ENCODE data around the gene SNAPC4. TPM values are rescaled to one million over a fixed set of nuclear protein-coding genes. Genes with fewer than 3 reads are reported as not detected.

Gene SNAPC4
- total and polyA plus RNA-seq, 9 of the 15 experiments (the other 6 are each of a cell fraction or from before 2014, with no cell fraction given) = 0.21 to 21.8 (median 8.8) TPM

DNA sequence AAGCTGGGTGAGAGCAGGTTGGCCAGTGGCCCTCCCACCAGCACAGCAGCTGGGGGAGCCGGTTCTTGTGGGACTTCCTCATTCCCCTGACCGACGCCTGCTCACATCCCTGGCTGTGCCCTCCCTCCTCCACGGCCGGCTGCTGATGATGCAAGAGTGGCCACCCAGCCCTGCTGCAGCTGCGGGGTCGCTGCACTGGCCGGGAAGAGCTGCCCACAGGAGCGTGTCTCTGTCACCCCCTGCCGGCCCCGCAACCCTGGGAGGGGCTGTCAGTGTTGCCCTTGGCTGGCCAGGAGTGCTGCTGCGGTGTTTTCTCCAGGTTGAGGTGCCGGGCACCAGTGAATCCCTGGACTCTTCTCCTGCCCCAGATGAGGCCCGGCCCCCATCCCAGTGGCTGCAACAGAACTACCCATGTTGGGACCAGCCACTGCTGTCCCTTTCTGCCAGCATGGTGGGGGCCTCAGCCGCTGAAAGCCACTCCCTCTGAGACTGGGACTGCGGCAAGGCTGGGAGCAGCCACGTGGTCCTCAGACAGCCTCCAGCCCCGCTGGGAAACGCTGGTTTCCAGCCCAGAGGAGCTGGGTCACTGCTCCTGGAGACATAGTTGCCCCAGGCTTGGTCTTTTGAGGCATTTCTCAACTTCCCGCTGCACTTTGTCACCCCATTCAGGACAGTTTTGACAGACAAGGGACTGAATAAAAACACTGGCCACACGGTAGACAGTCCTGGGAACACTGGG, 27.2 kb downstream of the SNAPC4 start (continued):
- TF ChIP-seq ZNF263 (CRISPR knock-in tag; IDR thresholded peaks at IDR 0.05; ENCODE audit: borderline replicate concordance) (peak; percentile 93), SMARCA4 (IDR thresholded peaks at IDR 0.05) (peak; percentile 38; the same call in 1 of the 2 replicates), NFRKB (IDR thresholded peaks at IDR 0.05; ENCODE audit: low read depth) (peak; percentile 42; the same call in 1 of the 2 replicates), NFIC (IDR thresholded peaks at IDR 0.05) (no peak; the same call in 1 of the 2 replicates), POU5F1 (IDR thresholded peaks at IDR 0.05; ENCODE audit: borderline replicate concordance, low read depth, low read length, partially characterized antibody) (no peak), SMARCA5 (IDR thresholded peaks at IDR 0.05) (no peak), RHOXF2B (CRISPR knock-in tag; conservative IDR thresholded peaks at IDR 0.05) (no peak), HMG20A (CRISPR knock-in tag; conservative IDR thresholded peaks at IDR 0.05) (no peak), SP1 (CRISPR knock-in tag; IDR thresholded peaks at IDR 0.05) (peak; percentile 31; the same call in 1 of the 2 replicates), CEBPB (tag; IDR thresholded peaks at IDR 0.05) (peak; percentile 98), GABPB2 (CRISPR knock-in tag; conservative IDR thresholded peaks at IDR 0.05) (no peak), ZKSCAN3 (CRISPR knock-in tag; IDR thresholded peaks at IDR 0.05) (no peak)
- TF ChIP-seq, protein P1, sequence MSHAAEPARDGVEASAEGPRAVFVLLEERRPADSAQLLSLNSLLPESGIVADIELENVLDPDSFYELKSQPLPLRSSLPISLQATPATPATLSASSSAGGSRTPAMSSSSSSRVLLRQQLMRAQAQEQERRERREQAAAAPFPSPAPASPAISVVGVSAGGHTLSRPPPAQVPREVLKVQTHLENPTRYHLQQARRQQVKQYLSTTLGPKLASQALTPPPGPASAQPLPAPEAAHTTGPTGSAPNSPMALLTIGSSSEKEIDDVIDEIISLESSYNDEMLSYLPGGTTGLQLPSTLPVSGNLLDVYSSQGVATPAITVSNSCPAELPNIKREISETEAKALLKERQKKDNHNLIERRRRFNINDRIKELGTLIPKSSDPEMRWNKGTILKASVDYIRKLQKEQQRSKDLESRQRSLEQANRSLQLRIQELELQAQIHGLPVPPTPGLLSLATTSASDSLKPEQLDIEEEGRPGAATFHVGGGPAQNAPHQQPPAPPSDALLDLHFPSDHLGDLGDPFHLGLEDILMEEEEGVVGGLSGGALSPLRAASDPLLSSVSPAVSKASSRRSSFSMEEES (CRISPR knock-in tag; IDR thresholded peaks at IDR 0.05) = no peak
- TF ChIP-seq, protein P2, sequence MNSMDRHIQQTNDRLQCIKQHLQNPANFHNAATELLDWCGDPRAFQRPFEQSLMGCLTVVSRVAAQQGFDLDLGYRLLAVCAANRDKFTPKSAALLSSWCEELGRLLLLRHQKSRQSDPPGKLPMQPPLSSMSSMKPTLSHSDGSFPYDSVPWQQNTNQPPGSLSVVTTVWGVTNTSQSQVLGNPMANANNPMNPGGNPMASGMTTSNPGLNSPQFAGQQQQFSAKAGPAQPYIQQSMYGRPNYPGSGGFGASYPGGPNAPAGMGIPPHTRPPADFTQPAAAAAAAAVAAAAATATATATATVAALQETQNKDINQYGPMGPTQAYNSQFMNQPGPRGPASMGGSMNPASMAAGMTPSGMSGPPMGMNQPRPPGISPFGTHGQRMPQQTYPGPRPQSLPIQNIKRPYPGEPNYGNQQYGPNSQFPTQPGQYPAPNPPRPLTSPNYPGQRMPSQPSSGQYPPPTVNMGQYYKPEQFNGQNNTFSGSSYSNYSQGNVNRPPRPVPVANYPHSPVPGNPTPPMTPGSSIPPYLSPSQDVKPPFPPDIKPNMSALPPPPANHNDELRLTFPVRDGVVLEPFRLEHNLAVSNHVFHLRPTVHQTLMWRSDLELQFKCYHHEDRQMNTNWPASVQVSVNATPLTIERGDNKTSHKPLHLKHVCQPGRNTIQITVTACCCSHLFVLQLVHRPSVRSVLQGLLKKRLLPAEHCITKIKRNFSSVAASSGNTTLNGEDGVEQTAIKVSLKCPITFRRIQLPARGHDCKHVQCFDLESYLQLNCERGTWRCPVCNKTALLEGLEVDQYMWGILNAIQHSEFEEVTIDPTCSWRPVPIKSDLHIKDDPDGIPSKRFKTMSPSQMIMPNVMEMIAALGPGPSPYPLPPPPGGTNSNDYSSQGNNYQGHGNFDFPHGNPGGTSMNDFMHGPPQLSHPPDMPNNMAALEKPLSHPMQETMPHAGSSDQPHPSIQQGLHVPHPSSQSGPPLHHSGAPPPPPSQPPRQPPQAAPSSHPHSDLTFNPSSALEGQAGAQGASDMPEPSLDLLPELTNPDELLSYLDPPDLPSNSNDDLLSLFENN (IDR thresholded peaks at IDR 0.05; ENCODE audit: low read depth in 2 of 2, low read length in 2 of 2) = no peak
- TF ChIP-seq, protein P3, sequence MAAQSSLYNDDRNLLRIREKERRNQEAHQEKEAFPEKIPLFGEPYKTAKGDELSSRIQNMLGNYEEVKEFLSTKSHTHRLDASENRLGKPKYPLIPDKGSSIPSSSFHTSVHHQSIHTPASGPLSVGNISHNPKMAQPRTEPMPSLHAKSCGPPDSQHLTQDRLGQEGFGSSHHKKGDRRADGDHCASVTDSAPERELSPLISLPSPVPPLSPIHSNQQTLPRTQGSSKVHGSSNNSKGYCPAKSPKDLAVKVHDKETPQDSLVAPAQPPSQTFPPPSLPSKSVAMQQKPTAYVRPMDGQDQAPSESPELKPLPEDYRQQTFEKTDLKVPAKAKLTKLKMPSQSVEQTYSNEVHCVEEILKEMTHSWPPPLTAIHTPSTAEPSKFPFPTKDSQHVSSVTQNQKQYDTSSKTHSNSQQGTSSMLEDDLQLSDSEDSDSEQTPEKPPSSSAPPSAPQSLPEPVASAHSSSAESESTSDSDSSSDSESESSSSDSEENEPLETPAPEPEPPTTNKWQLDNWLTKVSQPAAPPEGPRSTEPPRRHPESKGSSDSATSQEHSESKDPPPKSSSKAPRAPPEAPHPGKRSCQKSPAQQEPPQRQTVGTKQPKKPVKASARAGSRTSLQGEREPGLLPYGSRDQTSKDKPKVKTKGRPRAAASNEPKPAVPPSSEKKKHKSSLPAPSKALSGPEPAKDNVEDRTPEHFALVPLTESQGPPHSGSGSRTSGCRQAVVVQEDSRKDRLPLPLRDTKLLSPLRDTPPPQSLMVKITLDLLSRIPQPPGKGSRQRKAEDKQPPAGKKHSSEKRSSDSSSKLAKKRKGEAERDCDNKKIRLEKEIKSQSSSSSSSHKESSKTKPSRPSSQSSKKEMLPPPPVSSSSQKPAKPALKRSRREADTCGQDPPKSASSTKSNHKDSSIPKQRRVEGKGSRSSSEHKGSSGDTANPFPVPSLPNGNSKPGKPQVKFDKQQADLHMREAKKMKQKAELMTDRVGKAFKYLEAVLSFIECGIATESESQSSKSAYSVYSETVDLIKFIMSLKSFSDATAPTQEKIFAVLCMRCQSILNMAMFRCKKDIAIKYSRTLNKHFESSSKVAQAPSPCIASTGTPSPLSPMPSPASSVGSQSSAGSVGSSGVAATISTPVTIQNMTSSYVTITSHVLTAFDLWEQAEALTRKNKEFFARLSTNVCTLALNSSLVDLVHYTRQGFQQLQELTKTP (IDR thresholded peaks at IDR 0.05; ENCODE audit: low read depth in 1 of 2, partially characterized antibody in 2 of 2) = no peak
- TF ChIP-seq, protein P4, sequence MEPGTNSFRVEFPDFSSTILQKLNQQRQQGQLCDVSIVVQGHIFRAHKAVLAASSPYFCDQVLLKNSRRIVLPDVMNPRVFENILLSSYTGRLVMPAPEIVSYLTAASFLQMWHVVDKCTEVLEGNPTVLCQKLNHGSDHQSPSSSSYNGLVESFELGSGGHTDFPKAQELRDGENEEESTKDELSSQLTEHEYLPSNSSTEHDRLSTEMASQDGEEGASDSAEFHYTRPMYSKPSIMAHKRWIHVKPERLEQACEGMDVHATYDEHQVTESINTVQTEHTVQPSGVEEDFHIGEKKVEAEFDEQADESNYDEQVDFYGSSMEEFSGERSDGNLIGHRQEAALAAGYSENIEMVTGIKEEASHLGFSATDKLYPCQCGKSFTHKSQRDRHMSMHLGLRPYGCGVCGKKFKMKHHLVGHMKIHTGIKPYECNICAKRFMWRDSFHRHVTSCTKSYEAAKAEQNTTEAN (CRISPR knock-in tag; IDR thresholded peaks at IDR 0.05) = no peak
